ENCODE results near the gene LYPLAL1. TPM values are rescaled to one million over a fixed set of nuclear protein-coding genes. Genes with fewer than 3 reads are reported as not detected.
A peak's percentile ranks its signal among the peaks of the same experiment; 100 is the strongest.

LYPLAL1 gene
- total and polyA plus RNA-seq, 2 donors from 2014 or later = 50.9 to 116 TPM

DNA sequence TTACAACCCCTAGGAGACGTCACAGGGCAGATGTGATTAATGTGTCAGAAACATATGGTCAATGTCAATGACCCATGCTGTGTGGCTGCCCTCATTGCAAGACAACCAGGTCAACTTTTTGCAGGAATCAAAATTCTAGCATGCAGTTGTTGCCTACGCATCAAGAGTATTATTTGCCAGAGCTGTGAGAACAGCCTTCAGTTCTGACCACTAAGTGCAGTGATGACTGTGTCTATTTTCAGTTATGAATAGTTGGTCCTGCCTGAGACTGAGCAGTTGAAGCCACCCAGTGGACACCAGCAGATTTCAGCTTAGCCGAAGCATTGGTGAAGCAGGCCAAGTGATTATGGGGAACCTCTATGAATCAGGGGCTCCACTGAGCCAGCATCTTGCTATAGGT is 47.3 kb downstream of the LYPLAL1 start:
- FAIRE-seq (no peak), DNase-seq (no peak)
- Histone ChIP-seq H3K4me3 (ENCODE audit: low read length in 3 of 3) (no peak overlapping the region), H3K4me1 (ENCODE audit: control insufficient read depth in 2 of 3, insufficient read depth in 2 of 3, low read depth in 1 of 3, low read length in 3 of 3) (no peaks in the 10 kb centered on the region), H3K36me3 (ENCODE audit: control insufficient read depth in 2 of 3, insufficient read depth in 3 of 3, low read length in 3 of 3) (no peaks in the 10 kb centered on the region), H3K27ac (ENCODE audit: low read depth in 2 of 2, low read length in 2 of 2) (no peak overlapping the region), H3K9me3 (ENCODE audit: control insufficient read depth in 2 of 3, insufficient read depth in 1 of 3, low read length in 3 of 3) (no peaks in the 10 kb centered on the region), H3K27me3 (ENCODE audit: control insufficient read depth, insufficient read depth, low read length) (no peaks in the 10 kb centered on the region), H3K9ac (ENCODE audit: low read length in 3 of 3) (no peak overlapping the region)
- TF ChIP-seq, protein P1, sequence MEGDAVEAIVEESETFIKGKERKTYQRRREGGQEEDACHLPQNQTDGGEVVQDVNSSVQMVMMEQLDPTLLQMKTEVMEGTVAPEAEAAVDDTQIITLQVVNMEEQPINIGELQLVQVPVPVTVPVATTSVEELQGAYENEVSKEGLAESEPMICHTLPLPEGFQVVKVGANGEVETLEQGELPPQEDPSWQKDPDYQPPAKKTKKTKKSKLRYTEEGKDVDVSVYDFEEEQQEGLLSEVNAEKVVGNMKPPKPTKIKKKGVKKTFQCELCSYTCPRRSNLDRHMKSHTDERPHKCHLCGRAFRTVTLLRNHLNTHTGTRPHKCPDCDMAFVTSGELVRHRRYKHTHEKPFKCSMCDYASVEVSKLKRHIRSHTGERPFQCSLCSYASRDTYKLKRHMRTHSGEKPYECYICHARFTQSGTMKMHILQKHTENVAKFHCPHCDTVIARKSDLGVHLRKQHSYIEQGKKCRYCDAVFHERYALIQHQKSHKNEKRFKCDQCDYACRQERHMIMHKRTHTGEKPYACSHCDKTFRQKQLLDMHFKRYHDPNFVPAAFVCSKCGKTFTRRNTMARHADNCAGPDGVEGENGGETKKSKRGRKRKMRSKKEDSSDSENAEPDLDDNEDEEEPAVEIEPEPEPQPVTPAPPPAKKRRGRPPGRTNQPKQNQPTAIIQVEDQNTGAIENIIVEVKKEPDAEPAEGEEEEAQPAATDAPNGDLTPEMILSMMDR (IDR thresholded peaks at IDR 0.05; ENCODE audit: borderline replicate concordance, extremely low read depth, insufficient read depth) = no peak
- intact Hi-C loops (cut with DNase I) = no loop called here

DNA sequence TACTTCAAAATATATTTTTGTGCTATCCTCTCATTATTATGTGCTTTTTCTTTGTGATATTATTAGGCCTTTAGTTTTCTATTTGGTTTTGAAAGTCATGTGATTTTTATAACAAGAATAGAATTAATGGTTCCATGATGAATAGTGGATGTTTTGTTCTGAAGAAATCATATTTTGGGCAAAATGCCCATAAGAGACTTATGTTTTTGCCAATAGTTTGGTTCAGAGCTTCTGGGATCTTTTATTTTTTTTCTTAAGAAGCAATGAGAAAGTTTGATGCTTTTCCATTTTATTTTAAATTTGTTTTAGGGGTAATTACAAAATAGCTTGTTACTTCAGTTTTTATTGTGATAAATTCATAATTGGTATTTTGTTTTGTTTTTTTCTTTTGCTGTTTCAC is 49.8 kb downstream of the LYPLAL1 start:
- no peak overlapping the region for H3K27ac ChIP-seq (ENCODE audit: low read depth in 2 of 2, low read length in 2 of 2)
- intact Hi-C loops (cut with DNase I) = no loop called here
- H3K9me3 ChIP-seq (ENCODE audit: control insufficient read depth in 2 of 3, insufficient read depth in 1 of 3, low read length in 3 of 3) = no peaks in the 10 kb centered on the region
- H3K4me1 ChIP-seq (ENCODE audit: control insufficient read depth in 2 of 3, insufficient read depth in 2 of 3, low read depth in 1 of 3, low read length in 3 of 3) = no peaks in the 10 kb centered on the region
- FAIRE-seq (peak; percentile 13), DNase-seq (no peak)
- H3K4me3 ChIP-seq (ENCODE audit: low read length in 3 of 3) = no peak overlapping the region
- no peak overlapping the region for H3K9ac ChIP-seq (ENCODE audit: low read length in 3 of 3)
- no peaks in the 10 kb centered on the region for H3K27me3 ChIP-seq (ENCODE audit: control insufficient read depth, insufficient read depth, low read length)
- H3K36me3 ChIP-seq (ENCODE audit: control insufficient read depth in 2 of 3, insufficient read depth in 3 of 3, low read length in 3 of 3) = no peaks in the 10 kb centered on the region
- TF ChIP-seq, protein P1 (IDR thresholded peaks at IDR 0.05; ENCODE audit: borderline replicate concordance, extremely low read depth, insufficient read depth) = no peak

DNA sequence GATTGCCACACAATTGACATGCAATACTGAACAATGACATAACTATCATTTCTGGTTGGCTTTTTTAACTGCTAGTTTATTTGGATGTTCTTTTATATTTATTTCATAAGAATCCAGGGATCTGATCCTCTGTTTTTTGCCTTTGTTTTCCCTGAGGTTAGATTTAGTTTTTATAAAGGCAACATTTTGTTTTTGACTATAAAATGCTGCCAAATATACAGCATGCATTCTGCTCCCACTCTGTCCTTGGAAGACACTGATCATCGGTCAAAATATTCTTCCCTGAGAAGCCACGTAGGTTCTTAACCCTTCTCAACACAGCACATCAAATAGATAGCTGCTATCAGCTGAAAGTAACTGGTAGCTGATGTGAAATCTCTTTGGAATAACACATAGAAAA is 52.5 kb downstream of the LYPLAL1 start:
- H3K27ac ChIP-seq (ENCODE audit: low read depth in 2 of 2, low read length in 2 of 2) = no peak overlapping the region
- no peak overlapping the region for H3K4me3 ChIP-seq (ENCODE audit: low read length in 3 of 3)
- H3K4me1 ChIP-seq (ENCODE audit: control insufficient read depth in 2 of 3, insufficient read depth in 2 of 3, low read depth in 1 of 3, low read length in 3 of 3) = no peaks in the 10 kb centered on the region
- H3K27me3 ChIP-seq (ENCODE audit: control insufficient read depth, insufficient read depth, low read length) = no peaks in the 10 kb centered on the region
- no peak for DNase-seq
- H3K9me3 ChIP-seq (ENCODE audit: control insufficient read depth in 2 of 3, insufficient read depth in 1 of 3, low read length in 3 of 3) = no peaks in the 10 kb centered on the region
- no peak for FAIRE-seq
- TF ChIP-seq, protein P1 (IDR thresholded peaks at IDR 0.05; ENCODE audit: borderline replicate concordance, extremely low read depth, insufficient read depth) = no peak
- H3K36me3 ChIP-seq (ENCODE audit: control insufficient read depth in 2 of 3, insufficient read depth in 3 of 3, low read length in 3 of 3) = no peaks in the 10 kb centered on the region
- intact Hi-C loops (cut with DNase I) = no loop called here
- H3K9ac ChIP-seq (ENCODE audit: low read length in 3 of 3) = no peak overlapping the region

DNA sequence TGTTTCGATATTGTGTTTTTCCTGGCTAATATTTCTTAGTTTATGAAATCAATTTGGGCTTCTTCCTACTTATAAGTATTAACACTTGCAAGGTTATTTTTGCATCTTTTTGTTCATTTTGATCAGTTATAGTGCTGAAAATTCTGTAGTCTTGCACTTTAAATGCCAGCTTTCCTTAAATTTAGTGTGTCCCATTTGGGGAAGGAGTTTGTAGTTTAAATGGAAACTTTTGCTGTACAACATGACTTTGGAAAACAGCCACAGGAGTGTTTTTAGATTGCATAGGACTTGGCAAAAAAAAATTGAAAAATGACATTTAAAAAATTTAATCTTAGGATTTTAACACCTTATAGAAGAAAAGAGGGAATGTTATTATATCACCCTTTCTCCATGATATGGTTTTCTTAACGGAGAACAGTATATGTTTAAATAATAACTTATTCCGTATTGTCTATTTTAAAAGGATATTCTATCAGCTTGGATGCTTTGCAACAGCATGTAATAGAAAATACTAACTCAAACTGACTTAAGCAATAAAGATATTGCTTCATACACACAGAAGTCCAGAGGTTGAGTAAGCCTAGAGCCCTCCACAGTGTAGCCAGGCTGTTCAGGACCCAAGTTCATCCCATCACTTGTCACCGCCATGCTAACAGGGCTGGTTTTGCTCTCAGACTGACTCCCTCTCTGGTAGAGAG is 53.8 kb downstream of the LYPLAL1 start:
- no peak overlapping the region for H3K9ac ChIP-seq (ENCODE audit: low read length in 3 of 3)
- H3K4me1 ChIP-seq (ENCODE audit: control insufficient read depth in 2 of 3, insufficient read depth in 2 of 3, low read depth in 1 of 3, low read length in 3 of 3) = no peaks in the 10 kb centered on the region
- H3K27me3 ChIP-seq (ENCODE audit: control insufficient read depth, insufficient read depth, low read length) = no peaks in the 10 kb centered on the region
- no peak overlapping the region for H3K27ac ChIP-seq (ENCODE audit: low read depth in 2 of 2, low read length in 2 of 2)
- TF ChIP-seq, protein P1 (IDR thresholded peaks at IDR 0.05; ENCODE audit: borderline replicate concordance, extremely low read depth, insufficient read depth) = no peak
- DNase-seq (no peak), FAIRE-seq (no peak)
- H3K9me3 ChIP-seq (ENCODE audit: control insufficient read depth in 2 of 3, insufficient read depth in 1 of 3, low read length in 3 of 3) = no peaks in the 10 kb centered on the region
- no peaks in the 10 kb centered on the region for H3K36me3 ChIP-seq (ENCODE audit: control insufficient read depth in 2 of 3, insufficient read depth in 3 of 3, low read length in 3 of 3)
- H3K4me3 ChIP-seq (ENCODE audit: low read length in 3 of 3) = no peak overlapping the region
- intact Hi-C loops (cut with DNase I) = no loop called here

All from kidney (tissue), 14 donors.